GM12878 (cell line): ENCODE data around the gene SRSF9. TPM values are rescaled to one million over a fixed set of nuclear protein-coding genes. Genes with fewer than 3 reads are reported as not detected.
"Not testable (repeated sequence)": the region's sequence is repeated elsewhere in the genome, so short reads cannot be mapped to it uniquely, and the experiment has no call there.

Source experiments
- ATAC-seq: fragments of 200-7000 bp; cut with Tn5 transposase; 3 replicates; pipeline ENCODE4 v1.9.1; 2020; ENCODE audit warnings: mild to moderate bottlenecking, moderate library complexity
- BruUV-seq: library from RNA; stranded (reverse); fragments of 400-500 nt; replicated peaks from 2 replicates; lab custom pipeline; 2021; lab: Mats Ljungman, UMichigan
- CTCF ChIA-PET: fragments of 300-600 bp; sonication (Branson Sonifier 250); formaldehyde crosslinking; extraction: SDS; loops from one replicate; lab custom pipeline; 2021; ENCODE audit warnings: inconsistent platforms; lab: Yijun Ruan, JAX
- POLR2A ChIA-PET: fragments of 350-600 bp; formaldehyde crosslinking; extraction: SDS; loops from one replicate; lab custom pipeline; 2021; ENCODE audit warnings: inconsistent platforms; lab: Charles Lee
- RAD21 ChIA-PET: fragments of 300-600 bp; sonication (Branson Sonifier 250); formaldehyde crosslinking; loops from one replicate; lab custom pipeline; 2023; ENCODE audit warnings: antibody characterized with exemption; ENCODE audit not compliant: unreplicated experiment; lab: Charles Lee
- SMC1A ChIA-PET: fragments of 300-600 bp; sonication (Branson Sonifier 250); formaldehyde crosslinking; loops from one replicate; lab custom pipeline; 2023; ENCODE audit not compliant: unreplicated experiment, uncharacterized antibody; lab: Charles Lee
- DNase-seq: peaks from one replicate; pipeline ENCODE4 v3.0.0-alpha.2; 2011; ENCODE audit warnings: low read depth, low spot score
- FAIRE-seq: peaks from 3 replicates; lab custom pipeline; 2011; peaks lifted over from hg19 to GRCh38; lab: Jason Lieb, UNC
- H2AFZ ChIP-seq: 2 replicates; pipeline ENCODE4 v1.6.0; 2011; ENCODE audit warnings: low read depth, low read length, control low read depth; ENCODE audit not compliant: control insufficient read depth
- H3K27ac ChIP-seq: 2 replicates; pipeline ENCODE4 v1.5.1; 2011; ENCODE audit warnings: control low read depth; ENCODE audit not compliant: control insufficient read depth, insufficient read depth
- H3K27me3 ChIP-seq, 2 experiments: replicated peaks in 1 of 2; 2 replicates each; pipeline versions ENCODE4 v1.6.0 to v1.6.1; 2011; ENCODE audit warnings: low read length in 1 of 2; ENCODE audit not compliant: control insufficient read depth in 2 of 2, insufficient read depth in 2 of 2
- H3K36me3 ChIP-seq, 2 experiments: 2 replicates each; pipeline ENCODE4 v1.5.1; 2011; ENCODE audit warnings: low read length in 1 of 2; ENCODE audit not compliant: control insufficient read depth in 2 of 2, insufficient read depth in 2 of 2
- H3K4me1 ChIP-seq: 2 replicates; pipeline ENCODE4 v1.6.1; 2011; ENCODE audit warnings: mild to moderate bottlenecking, low read length, moderate library complexity, mixed read lengths; ENCODE audit not compliant: control insufficient read depth, insufficient read depth
- H3K4me2 ChIP-seq: 2 replicates; pipeline ENCODE4 v1.6.0; 2011; ENCODE audit warnings: control low read depth; ENCODE audit not compliant: control insufficient read depth, insufficient read depth
- H3K4me3 ChIP-seq: fragments of 200-600 bp; sonication (generic); 2 replicates; pipeline ENCODE4 v1.5.1; 2016
- H3K79me2 ChIP-seq: 2 replicates; pipeline ENCODE4 v1.6.0; 2011; ENCODE audit warnings: low read length; ENCODE audit not compliant: control insufficient read depth, insufficient read depth
- H3K9ac ChIP-seq: 2 replicates; pipeline ENCODE4 v1.8.0; 2011; ENCODE audit warnings: low read length, control low read depth, mixed read lengths; ENCODE audit not compliant: control insufficient read depth, insufficient read depth
- H3K9me3 ChIP-seq: replicated peaks from 3 replicates; pipeline ENCODE4 v1.5.1; 2011; ENCODE audit warnings: mild to moderate bottlenecking, low read length; ENCODE audit not compliant: control insufficient read depth, insufficient read depth
- H4K20me1 ChIP-seq: 2 replicates; pipeline ENCODE4 v1.6.0; 2011; ENCODE audit not compliant: control insufficient read depth, insufficient read depth
- CBFB ChIP-seq: IDR thresholded peaks from 2 replicates; pipeline ENCODE4 v1.6.1; 2016; ENCODE audit warnings: antibody characterized with exemption, low read depth
- CHD2 ChIP-seq: IDR thresholded peaks from 2 replicates; pipeline ENCODE4 v1.6.1; 2011; ENCODE audit warnings: low read depth, low read length, improper control_type of control experiment, borderline replicate concordance
- CREM ChIP-seq: IDR thresholded peaks from 2 replicates; pipeline ENCODE4 v1.6.1; 2014; ENCODE audit warnings: antibody characterized with exemption, low read depth
- E4F1 ChIP-seq: fragments of 450-650 bp; IDR thresholded peaks from 2 replicates; pipeline ENCODE4 v1.6.1; 2018; ENCODE audit warnings: borderline replicate concordance, mild to moderate bottlenecking; ENCODE audit not compliant: partially characterized antibody
- SREBF1 ChIP-seq: IDR thresholded peaks from 2 replicates; pipeline ENCODE4 v1.6.1; 2012; ENCODE audit warnings: mild to moderate bottlenecking, low read length
- STAT1 ChIP-seq: fragments of 450-650 bp; conservative IDR thresholded peaks from 2 replicates; pipeline ENCODE4 v1.6.1; 2014; ENCODE audit warnings: antibody characterized with exemption, mild to moderate bottlenecking
- ZBTB33 ChIP-seq: fragments of 450-650 bp; IDR thresholded peaks from 2 replicates; pipeline ENCODE4 v1.6.1; 2017; ENCODE audit warnings: mild to moderate bottlenecking
- WGBS: methylation state at CpG from one replicate; pipeline ENCODE4 v1.1.6; 2016; ENCODE audit warnings: low lambda C conversion rate; ENCODE audit not compliant: insufficient replicate concordance, insufficient coverage; ENCODE audit errors: missing lambda C conversion rate; 5-methylcytosine and 5-hydroxymethylcytosine counted together
- in situ Hi-C: fragments of 300-500 bp; cut with MboI; formaldehyde crosslinking; loops from 9 replicates; pipeline ENCODE4 v1.14.3; 2018; ENCODE audit warnings: mixed read lengths
- intact Hi-C: fragments of 100-400 bp; cut with micrococcal nuclease; formaldehyde crosslinking; loops from one replicate; pipeline ENCODE4 v1.14.2; 2022; ENCODE audit not compliant: unreplicated experiment
- polyA plus RNA-seq, 11 experiments: library from polyadenylated mRNA; depleted of rRNA in 4 of 11; unstranded in 6 of 11; stranded (reverse) in 5 of 11; fragments of >200 nt; fragmentation: Nextera tagmentation in 4 of 11; fragmentation: Illumina TruSeq in 1 of 11; extraction: Ambion mirVana in 4 of 11; extraction: Trizol in 1 of 11; gene quantifications; 1 replicate in 1 of 11; 2 replicates in 10 of 11; pipeline versions ENCODE4 v1.2.1 to v1.2.3, GENCODE V29; 2011 to 2016; ENCODE audit warnings: inconsistent platforms in 2 of 11, missing spikeins in 2 of 11, low read depth in 1 of 11
- total RNA-seq, 4 experiments: library from RNA; depleted of rRNA in 3 of 4; stranded (reverse); fragments of >200 nt in 3 of 4; fragmentation: Illumina TruSeq in 1 of 4; extraction: Trizol in 1 of 4; gene quantifications; 2 replicates each; pipeline versions ENCODE4 v1.2.1 to v1.2.3, GENCODE V29; 2013 to 2021

Gene SRSF9
- total and polyA plus RNA-seq, 10 of the 15 experiments (the other 5 are each of a cell fraction or from before 2014, with no cell fraction given), result 56.2 to 510 (median 186) TPM

- H3K79me2 ChIP-seq, result peaks cover 3% of the 10 kb centered on the region
- H3K27me3 ChIP-seq, result no peaks in the 10 kb centered on the region
- CTCF ChIA-PET, result interaction anchor here (0.6 to 4.3 kb wide), 9 partner anchors 9 to 1593 kb away, joined by 3 to 39 read pairs (median 3); partner anchors contain the start of genes DYNLL1, SIRT4 and SRSF9
- no peaks in the 10 kb centered on the region for H3K4me1 ChIP-seq
- DNase-seq, result no peak
- H3K4me3 ChIP-seq, result no peak overlapping the region
- no peaks in the 10 kb centered on the region for H4K20me1 ChIP-seq
- intact Hi-C loops, result no loop called here
- no peak for TF ChIP-seq SREBF1
- TF ChIP-seq CHD2, result no peak
- no peak for TF ChIP-seq STAT1
- TF ChIP-seq CREM, result no peak
- no peak for TF ChIP-seq ZBTB33
- TF ChIP-seq E4F1, result no peak
- TF ChIP-seq CBFB, result no peak
- TF ChIP-seq, all 136 proteins: peak for 0
- Histone ChIP-seq H3K9me3 (no peaks in the 10 kb centered on the region), H3K27ac (no peak overlapping the region), H3K36me3 (peaks cover 7 to 20% of the 10 kb centered on the region in 2 experiments), H2AFZ (no peak overlapping the region), H3K9ac (no peak overlapping the region), H3K4me2 (no peak overlapping the region)
- FAIRE-seq, result no peak
- no peak for ATAC-seq
- POLR2A ChIA-PET, result interaction anchor here (0.7 kb wide), 1 partner anchor 12 kb away, joined by 3 read pairs; no protein-coding TSS in a partner anchor
- RAD21 ChIA-PET, result no interaction called here
- WGBS, result 87% methylated on average over 3 of the region's 3 CpGs
- in situ Hi-C loops, result no loop called here
- SMC1A ChIA-PET, result interaction anchor here (0.6 to 3.0 kb wide), 5 partner anchors 9 to 118 kb away, joined by 3 to 10 read pairs (median 4); no protein-coding TSS in a partner anchor
- no TSS peak for BruUV-seq
Observed at GRCh38 chr12:120453060-120453750, 16.3 kb downstream of the SRSF9 start.

GRCh38 chr12:120452524-120452923 lies 17.0 kb downstream of the SRSF9 start:
- H3K9ac ChIP-seq, ATAC-seq, H3K27me3 ChIP-seq, H3K9me3 ChIP-seq, intact Hi-C loops, FAIRE-seq, H3K4me2 ChIP-seq, H3K79me2 ChIP-seq, H3K4me1 ChIP-seq, DNase-seq, H2AFZ ChIP-seq, RAD21 ChIA-PET, H4K20me1 ChIP-seq, in situ Hi-C loops, BruUV-seq, H3K4me3 ChIP-seq, H3K27ac ChIP-seq: not testable (repeated sequence)
- WGBS, result 98% methylated on average over 5 of the region's 5 CpGs
- H3K36me3 ChIP-seq, result peaks cover 7 to 20% of the 10 kb centered on the region in 2 experiments
- SMC1A ChIA-PET, result interaction anchor here (0.8 to 3.0 kb wide), 5 partner anchors 11 to 50 kb away, joined by 3 to 10 read pairs (median 4); no protein-coding TSS in a partner anchor
- CTCF ChIA-PET, result interaction anchor here (0.6 to 4.3 kb wide), 9 partner anchors 9 to 607 kb away, joined by 3 to 39 read pairs (median 3); partner anchors contain the start of genes DYNLL1, POP5, SIRT4 and SRSF9
- POLR2A ChIA-PET, result interaction anchor here (1.2 kb wide), 1 partner anchor 13 kb away, joined by 3 read pairs; no protein-coding TSS in a partner anchor
